Neural progenitor cell (in vitro differentiated cells): ENCODE measurements around the gene ARMC9. TPM values are rescaled to one million over a fixed set of nuclear protein-coding genes. Genes with fewer than 3 reads are reported as not detected.

Experiments used
- DNase-seq: peaks from one replicate; pipeline ENCODE4 v3.0.0-alpha.2; 2016; ENCODE audit warnings: low spot score
- H2AFZ ChIP-seq: fragments of 200-600 bp; sonication (generic); replicated peaks from 2 replicates; pipeline ENCODE4 v1.6.1; 2016; ENCODE audit warnings: antibody characterized with exemption
- H3F3A ChIP-seq: fragments of 200-600 bp; sonication (generic); 2 replicates; pipeline ENCODE4 v1.6.1; 2016; ENCODE audit warnings: antibody characterized with exemption, low read depth
- H3K27ac ChIP-seq: fragments of 200-600 bp; sonication (generic); 2 replicates; pipeline ENCODE4 v1.5.1; 2016; ENCODE audit warnings: mild to moderate bottlenecking
- H3K27me3 ChIP-seq: fragments of 200-600 bp; sonication (generic); 2 replicates; pipeline ENCODE4 v1.6.1; 2016; ENCODE audit warnings: mild to moderate bottlenecking, moderate library complexity
- H3K36me3 ChIP-seq: fragments of 200-600 bp; sonication (generic); 2 replicates; pipeline ENCODE4 v1.5.1; 2016
- H3K4me1 ChIP-seq: fragments of 200-600 bp; sonication (generic); 2 replicates; pipeline ENCODE4 v1.6.1; 2016; ENCODE audit warnings: mixed run types
- H3K4me2 ChIP-seq: fragments of 200-600 bp; sonication (generic); 2 replicates; pipeline ENCODE4 v1.6.1; 2016
- H3K4me3 ChIP-seq: fragments of 200-600 bp; sonication (generic); 2 replicates; pipeline ENCODE4 v1.5.1; 2016
- H3K79me2 ChIP-seq: fragments of 200-600 bp; sonication (generic); 2 replicates; pipeline ENCODE4 v1.6.1; 2016; ENCODE audit warnings: low read depth
- H3K9ac ChIP-seq: fragments of 200-600 bp; sonication (generic); 2 replicates; pipeline ENCODE4 v1.6.1; 2016
- H3K9me3 ChIP-seq: fragments of 200-600 bp; sonication (generic); 2 replicates; pipeline ENCODE4 v1.5.1; 2016; ENCODE audit warnings: low read depth
- H4K20me1 ChIP-seq: fragments of 200-600 bp; sonication (generic); 2 replicates; pipeline ENCODE4 v1.6.1; 2016; ENCODE audit warnings: low read depth
- H3K27ac Mint-ChIP-seq: 3 replicates; pipeline ENCODE4 v1.8.0; 2021; ENCODE audit warnings: mixed read lengths
- H3K27me3 Mint-ChIP-seq: 2 replicates; pipeline ENCODE4 v1.8.0; 2022; ENCODE audit warnings: low read depth, mild to moderate bottlenecking, inconsistent platforms, moderate library complexity, mixed read lengths; ENCODE audit not compliant: insufficient read depth
- H3K36me3 Mint-ChIP-seq: 3 replicates; pipeline ENCODE4 v1.8.0; 2021; ENCODE audit warnings: mixed read lengths
- H3K4me1 Mint-ChIP-seq: 3 replicates; pipeline ENCODE4 v1.8.0; 2021; ENCODE audit warnings: mixed read lengths
- H3K4me3 Mint-ChIP-seq: 3 replicates; pipeline ENCODE4 v1.8.0; 2021; ENCODE audit warnings: mild to moderate bottlenecking, moderate library complexity, mixed read lengths
- H3K9me3 Mint-ChIP-seq: 3 replicates; pipeline ENCODE4 v1.8.0; 2020; ENCODE audit warnings: mixed read lengths
- EZH2 ChIP-seq: fragments of 200-600 bp; sonication (generic); IDR thresholded peaks from 2 replicates; pipeline ENCODE4 v1.6.1; 2017; ENCODE audit warnings: antibody characterized with exemption, mild to moderate bottlenecking, moderate library complexity
- EZH2phosphoT487 ChIP-seq: fragments of 200-600 bp; sonication (generic); IDR thresholded peaks from 2 replicates; pipeline ENCODE4 v1.6.1; 2017; ENCODE audit warnings: antibody characterized with exemption
- total RNA-seq: library from RNA; depleted of rRNA; stranded (reverse); fragments of >200 nt; gene quantifications from 2 replicates; pipeline ENCODE4 v1.2.3, GENCODE V29; 2015; ENCODE audit warnings: low replicate concordance
- TF ChIP-seq, protein P1 (sequence below): fragments of 200-600 bp; sonication (generic); IDR thresholded peaks from 2 replicates; pipeline ENCODE4 v1.5.1; 2017; ENCODE audit warnings: antibody characterized with exemption, mild to moderate bottlenecking

Gene ARMC9
- total RNA-seq, 1 donor from 2014 or later: 45.8 TPM

DNA sequence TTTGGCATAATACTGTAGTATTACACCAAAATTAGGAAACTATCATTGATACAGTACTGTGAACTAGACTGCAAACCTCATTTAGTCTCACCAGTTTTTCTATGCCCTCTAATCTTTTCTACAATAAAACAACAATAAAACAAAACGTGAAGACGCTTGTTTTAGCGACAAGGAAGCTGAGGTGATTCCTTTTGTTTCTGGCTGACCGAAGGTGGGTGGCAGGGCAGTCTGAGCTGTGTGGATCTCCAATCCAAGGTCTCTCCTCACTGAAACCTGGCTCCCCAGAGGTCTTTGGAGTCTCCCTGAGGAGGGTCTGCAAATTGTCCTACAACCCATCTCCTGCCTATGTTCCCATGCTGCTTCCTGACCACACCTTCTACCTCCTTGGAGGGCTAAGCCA, 59.3 kb downstream of the ARMC9 start:
- Mint-ChIP-seq H3K4me1 (peaks cover 9% of the 10 kb centered on the region), H3K36me3 (peaks cover 38% of the 10 kb centered on the region)
- DNase-seq: no peak

GRCh38 chr2:231258701-231259100, 60.3 kb downstream of the ARMC9 start:
- H2AFZ ChIP-seq: no peak overlapping the region
- no peak overlapping the region for H3K27ac ChIP-seq
- DNase-seq: no peak
- H3F3A ChIP-seq: no peaks in the 10 kb centered on the region
- no peaks in the 10 kb centered on the region for H3K9me3 ChIP-seq
- peaks cover 2% of the 10 kb centered on the region for H3K27me3 Mint-ChIP-seq
- no peak overlapping the region for H3K4me2 ChIP-seq
- H4K20me1 ChIP-seq: no peaks in the 10 kb centered on the region
- no peaks in the 10 kb centered on the region for H3K4me1 ChIP-seq
- no peak overlapping the region for H3K9ac ChIP-seq
- H3K79me2 ChIP-seq: no peaks in the 10 kb centered on the region
- H3K27ac Mint-ChIP-seq: no peak overlapping the region
- no peaks in the 10 kb centered on the region for H3K9me3 Mint-ChIP-seq
- no peaks in the 10 kb centered on the region for H3K27me3 ChIP-seq
- no peak overlapping the region for H3K4me3 ChIP-seq
- no peaks in the 10 kb centered on the region for H3K36me3 ChIP-seq
- peaks cover 9% of the 10 kb centered on the region for H3K4me1 Mint-ChIP-seq
- peaks cover 39% of the 10 kb centered on the region for H3K36me3 Mint-ChIP-seq
- TF ChIP-seq, protein P1, sequence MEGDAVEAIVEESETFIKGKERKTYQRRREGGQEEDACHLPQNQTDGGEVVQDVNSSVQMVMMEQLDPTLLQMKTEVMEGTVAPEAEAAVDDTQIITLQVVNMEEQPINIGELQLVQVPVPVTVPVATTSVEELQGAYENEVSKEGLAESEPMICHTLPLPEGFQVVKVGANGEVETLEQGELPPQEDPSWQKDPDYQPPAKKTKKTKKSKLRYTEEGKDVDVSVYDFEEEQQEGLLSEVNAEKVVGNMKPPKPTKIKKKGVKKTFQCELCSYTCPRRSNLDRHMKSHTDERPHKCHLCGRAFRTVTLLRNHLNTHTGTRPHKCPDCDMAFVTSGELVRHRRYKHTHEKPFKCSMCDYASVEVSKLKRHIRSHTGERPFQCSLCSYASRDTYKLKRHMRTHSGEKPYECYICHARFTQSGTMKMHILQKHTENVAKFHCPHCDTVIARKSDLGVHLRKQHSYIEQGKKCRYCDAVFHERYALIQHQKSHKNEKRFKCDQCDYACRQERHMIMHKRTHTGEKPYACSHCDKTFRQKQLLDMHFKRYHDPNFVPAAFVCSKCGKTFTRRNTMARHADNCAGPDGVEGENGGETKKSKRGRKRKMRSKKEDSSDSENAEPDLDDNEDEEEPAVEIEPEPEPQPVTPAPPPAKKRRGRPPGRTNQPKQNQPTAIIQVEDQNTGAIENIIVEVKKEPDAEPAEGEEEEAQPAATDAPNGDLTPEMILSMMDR: no peak
- TF ChIP-seq EZH2: no peak
- TF ChIP-seq EZH2phosphoT487: no peak
- no peak overlapping the region for H3K4me3 Mint-ChIP-seq

More for the DNA sequence above, 59.3 kb downstream of the ARMC9 start:
- H2AFZ ChIP-seq: no peak overlapping the region
- no peak overlapping the region for H3K27ac ChIP-seq
- H3F3A ChIP-seq: no peaks in the 10 kb centered on the region
- peak overlapping the region; percentile 22 for H3K27ac Mint-ChIP-seq
- no peaks in the 10 kb centered on the region for H3K27me3 ChIP-seq
- no peaks in the 10 kb centered on the region for H3K36me3 ChIP-seq
- H3K9ac ChIP-seq: no peak overlapping the region
- H3K4me2 ChIP-seq: no peak overlapping the region
- no peaks in the 10 kb centered on the region for H3K9me3 Mint-ChIP-seq
- no peaks in the 10 kb centered on the region for H4K20me1 ChIP-seq
- no peak overlapping the region for H3K4me3 Mint-ChIP-seq
- H3K4me1 ChIP-seq: no peaks in the 10 kb centered on the region
- H3K27me3 Mint-ChIP-seq: peaks cover 2% of the 10 kb centered on the region
- H3K79me2 ChIP-seq: no peaks in the 10 kb centered on the region
- no peaks in the 10 kb centered on the region for H3K9me3 ChIP-seq
- H3K4me3 ChIP-seq: no peak overlapping the region
- TF ChIP-seq EZH2phosphoT487: no peak
- TF ChIP-seq, protein P1: no peak
- TF ChIP-seq EZH2: no peak

- TF ChIP-seq, protein P1: no peak
- TF ChIP-seq EZH2phosphoT487 (no peak), EZH2 (no peak)
- no peak overlapping the region for H3K4me3 Mint-ChIP-seq
- H3K27ac Mint-ChIP-seq: no peak overlapping the region
These were observed 60.7 kb downstream of the ARMC9 start for GRCh38 chr2:231259104-231259503.

More at GRCh38 chr2:231259104-231259503, 60.7 kb downstream of the ARMC9 start:
- Histone ChIP-seq H3F3A (no peaks in the 10 kb centered on the region), H3K79me2 (no peaks in the 10 kb centered on the region), H3K9ac (no peak overlapping the region), H3K4me1 (no peaks in the 10 kb centered on the region), H3K36me3 (no peaks in the 10 kb centered on the region), H3K4me3 (no peak overlapping the region), H3K9me3 (no peaks in the 10 kb centered on the region), H2AFZ (no peak overlapping the region), H4K20me1 (no peaks in the 10 kb centered on the region), H3K27me3 (no peaks in the 10 kb centered on the region), H3K4me2 (no peak overlapping the region), H3K27ac (no peak overlapping the region)
- Mint-ChIP-seq H3K36me3 (peaks cover 35% of the 10 kb centered on the region), H3K27me3 (peaks cover 2% of the 10 kb centered on the region), H3K9me3 (no peaks in the 10 kb centered on the region), H3K4me1 (peaks cover 9% of the 10 kb centered on the region)
- DNase-seq: no peak
